Cardiac fibroblast (primary cell): ENCODE measurements around the gene DPP9.

Experiments
- DNase-seq, 2 donors: peaks; one replicate each; pipeline versions ENCODE4 v3.0.0 to v3.0.0-alpha.2; 2010; ENCODE audit warnings: low read depth in 2 of 2
- H3K4me3 ChIP-seq, 2 donors: replicated peaks in 1 of 2; 1 replicate in 1 of 2; 2 replicates in 1 of 2; pipeline ENCODE4 v1.5.1; 2011; ENCODE audit warnings: low read depth in 2 of 2, low read length in 2 of 2, mild to moderate bottlenecking in 2 of 2, moderate library complexity in 1 of 2
- TF ChIP-seq, protein P1 (sequence below): IDR thresholded peaks from one replicate; pipeline ENCODE4 v1.5.1; 2011; ENCODE audit warnings: low read depth, mild to moderate bottlenecking, low read length, inconsistent platforms

Gene DPP9

GRCh38 chr19:4760285-4760650 is 36.6 kb upstream of the DPP9 start:
- TF ChIP-seq, protein P1, sequence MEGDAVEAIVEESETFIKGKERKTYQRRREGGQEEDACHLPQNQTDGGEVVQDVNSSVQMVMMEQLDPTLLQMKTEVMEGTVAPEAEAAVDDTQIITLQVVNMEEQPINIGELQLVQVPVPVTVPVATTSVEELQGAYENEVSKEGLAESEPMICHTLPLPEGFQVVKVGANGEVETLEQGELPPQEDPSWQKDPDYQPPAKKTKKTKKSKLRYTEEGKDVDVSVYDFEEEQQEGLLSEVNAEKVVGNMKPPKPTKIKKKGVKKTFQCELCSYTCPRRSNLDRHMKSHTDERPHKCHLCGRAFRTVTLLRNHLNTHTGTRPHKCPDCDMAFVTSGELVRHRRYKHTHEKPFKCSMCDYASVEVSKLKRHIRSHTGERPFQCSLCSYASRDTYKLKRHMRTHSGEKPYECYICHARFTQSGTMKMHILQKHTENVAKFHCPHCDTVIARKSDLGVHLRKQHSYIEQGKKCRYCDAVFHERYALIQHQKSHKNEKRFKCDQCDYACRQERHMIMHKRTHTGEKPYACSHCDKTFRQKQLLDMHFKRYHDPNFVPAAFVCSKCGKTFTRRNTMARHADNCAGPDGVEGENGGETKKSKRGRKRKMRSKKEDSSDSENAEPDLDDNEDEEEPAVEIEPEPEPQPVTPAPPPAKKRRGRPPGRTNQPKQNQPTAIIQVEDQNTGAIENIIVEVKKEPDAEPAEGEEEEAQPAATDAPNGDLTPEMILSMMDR: no peak
- no peak for DNase-seq
- no peak overlapping the region for H3K4me3 ChIP-seq

- DNase-seq: peak; percentile 77 to 93
- TF ChIP-seq, protein P1: no peak
- peak overlapping the region; percentile 29 to 30 for H3K4me3 ChIP-seq
These were observed 36.0 kb upstream of the DPP9 start for GRCh38 chr19:4759388-4760284.

DNA sequence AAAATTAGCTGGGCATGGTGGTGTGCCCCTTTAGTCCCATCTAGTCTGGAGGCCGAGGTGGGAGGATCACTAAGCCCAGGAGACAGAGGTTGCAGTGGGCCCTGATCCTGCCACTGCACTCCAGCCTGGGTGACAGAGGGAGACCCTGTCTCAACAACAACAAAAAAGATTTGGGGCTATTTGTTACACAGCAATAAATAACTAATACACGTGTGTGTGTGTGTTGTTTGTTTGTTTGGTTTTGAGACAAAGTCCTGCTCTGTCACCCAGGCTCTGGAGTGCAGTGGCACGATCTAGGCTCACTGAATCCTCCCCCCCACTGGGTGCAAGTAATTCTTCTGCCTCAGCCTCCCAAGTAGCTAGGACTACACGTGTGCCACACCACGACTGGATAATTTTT is 35.0 kb upstream of the DPP9 start:
- H3K4me3 ChIP-seq: no peak overlapping the region
- TF ChIP-seq, protein P1: no peak
- no peak for DNase-seq

GRCh38 chr19:4758082-4758481 is 34.4 kb upstream of the DPP9 start:
- no peak for DNase-seq
- H3K4me3 ChIP-seq: no peak overlapping the region
- TF ChIP-seq, protein P1: no peak

DNA sequence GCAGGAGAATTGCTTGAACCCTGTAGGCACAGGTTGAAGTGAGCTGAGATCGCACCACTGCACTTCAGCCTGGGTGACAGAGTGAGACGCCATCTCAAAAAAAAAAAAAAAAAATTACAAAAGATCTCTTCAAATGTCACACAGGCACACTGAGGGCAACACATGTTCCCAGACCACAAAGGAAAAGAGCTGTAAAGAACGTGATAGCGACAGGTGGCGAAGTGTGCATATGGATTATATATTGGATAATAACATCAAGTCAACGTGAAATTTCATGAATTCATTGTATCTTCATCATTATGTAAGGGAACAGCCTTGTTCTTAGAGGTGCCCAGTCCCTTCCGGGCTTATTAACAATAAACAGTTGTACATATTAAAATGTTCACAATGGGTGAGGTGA is 31.8 kb upstream of the DPP9 start:
- TF ChIP-seq, protein P1: no peak
- DNase-seq: no peak
- H3K4me3 ChIP-seq: no peak overlapping the region

GRCh38 chr19:4754248-4754647 is 30.6 kb upstream of the DPP9 start:
- DNase-seq: peak in 1 of 2 donors; percentile 22
- no peak overlapping the region for H3K4me3 ChIP-seq
- TF ChIP-seq, protein P1: no peak
